ENCODE measurements around the gene PDRG1.

- TF ChIP-seq CTCF (IDR thresholded peaks at IDR 0.05) (no peak), POLR2A (IDR thresholded peaks at IDR 0.05) (no peak)
These were observed 16.7 kb downstream of the PDRG1 start for GRCh38 chr20:31934968-31935764.
